HG02884 (cell line): ENCODE measurements around the gene PRKCE.

Experiments used
- ATAC-seq: cut with Tn5 transposase; IDR thresholded peaks from one replicate; pipeline ENCODE4 v1.9.1; 2021; ENCODE audit warnings: mild to moderate bottlenecking, moderate library complexity; ENCODE audit not compliant: unreplicated experiment

PRKCE gene

GRCh38 chr2:45830322-45830721 is 178.8 kb downstream of the PRKCE start:
- no peak for ATAC-seq

- ATAC-seq, result peak; percentile 23
These were observed 182.0 kb downstream of the PRKCE start for GRCh38 chr2:45833301-45833967.

- peak; percentile 66 for ATAC-seq
These were observed 182.5 kb downstream of the PRKCE start for GRCh38 chr2:45833968-45834344.

GRCh38 chr2:45834372-45834771 is 182.9 kb downstream of the PRKCE start:
- ATAC-seq, result no peak

- no peak for ATAC-seq
These were observed 183.4 kb downstream of the PRKCE start for GRCh38 chr2:45834858-45835257.

- no peak for ATAC-seq
These were observed 184.8 kb downstream of the PRKCE start for GRCh38 chr2:45836316-45836715.

- peak; percentile 39 for ATAC-seq
These were observed 185.3 kb downstream of the PRKCE start for GRCh38 chr2:45836740-45837139.

GRCh38 chr2:45837812-45838341 is 186.4 kb downstream of the PRKCE start:
- ATAC-seq, result no peak

GRCh38 chr2:45839508-45840251 is 188.2 kb downstream of the PRKCE start:
- ATAC-seq, result no peak

GRCh38 chr2:45840481-45840880 is 189.0 kb downstream of the PRKCE start:
- ATAC-seq, result no peak

- ATAC-seq, result no peak
These were observed 190.4 kb downstream of the PRKCE start for GRCh38 chr2:45841752-45842407.

- ATAC-seq, result peak; percentile 67
These were observed 191.7 kb downstream of the PRKCE start for GRCh38 chr2:45843136-45843535.

- ATAC-seq, result no peak
These were observed 193.5 kb downstream of the PRKCE start for GRCh38 chr2:45844796-45845457.

GRCh38 chr2:45845566-45845965 is 194.1 kb downstream of the PRKCE start:
- ATAC-seq, result no peak

- no peak for ATAC-seq
These were observed 198.2 kb downstream of the PRKCE start for GRCh38 chr2:45849491-45850283.

GRCh38 chr2:45850558-45850957 is 199.1 kb downstream of the PRKCE start:
- no peak for ATAC-seq

GRCh38 chr2:45851111-45851510 is 199.6 kb downstream of the PRKCE start:
- ATAC-seq, result no peak

- ATAC-seq, result no peak
These were observed 200.3 kb downstream of the PRKCE start for GRCh38 chr2:45851576-45852304.

GRCh38 chr2:45852450-45853150 is 201.1 kb downstream of the PRKCE start:
- peak; percentile 90 for ATAC-seq
